SU-DHL-6 (cell line): ENCODE data around the gene ITLN1.

Experiments used
- H2AFZ ChIP-seq: fragments of 200-600 bp; sonication (generic); 2 replicates; pipeline ENCODE4 v1.6.1; 2014; ENCODE audit warnings: low read depth, mild to moderate bottlenecking, moderate library complexity, mixed read lengths, antibody characterized with exemption, low read length; ENCODE audit not compliant: severe bottlenecking
- H3F3A ChIP-seq: fragments of 200-600 bp; shearing (Covaris generic); 2 replicates; pipeline ENCODE4 v1.6.0; 2016; ENCODE audit warnings: antibody characterized with exemption, mild to moderate bottlenecking; ENCODE audit not compliant: insufficient read depth
- H3K27ac ChIP-seq: fragments of 200-600 bp; sonication (generic); 2 replicates; pipeline ENCODE4 v1.5.1; 2016; ENCODE audit warnings: low read depth, mild to moderate bottlenecking, low read length, moderate library complexity, mixed read lengths
- H3K27me3 ChIP-seq: fragments of 200-600 bp; sonication (generic), shearing (Covaris generic); 2 replicates; pipeline ENCODE4 v1.6.0; 2014; ENCODE audit warnings: mild to moderate bottlenecking, low read length
- H3K36me3 ChIP-seq: fragments of 200-600 bp; sonication (generic); 2 replicates; pipeline ENCODE4 v1.6.1; 2014; ENCODE audit warnings: mild to moderate bottlenecking, low read length, mixed read lengths
- H3K4me2 ChIP-seq: fragments of 300-600, 200-600 bp; shearing (Covaris generic), sonication (generic); 2 replicates; pipeline ENCODE4 v1.6.0; 2014; ENCODE audit warnings: low read length, low read depth, mild to moderate bottlenecking; ENCODE audit not compliant: poor library complexity, severe bottlenecking
- H3K4me3 ChIP-seq: fragments of 200-600 bp; sonication (generic); 2 replicates; pipeline ENCODE4 v1.5.1; 2014; ENCODE audit warnings: antibody characterized with exemption, low read length, mild to moderate bottlenecking, mixed read lengths; ENCODE audit not compliant: insufficient read depth, poor library complexity, severe bottlenecking
- H3K79me2 ChIP-seq: fragments of 200-600 bp; sonication (generic); 2 replicates; pipeline ENCODE4 v1.6.1; 2014; ENCODE audit warnings: mild to moderate bottlenecking, low read length, moderate library complexity; ENCODE audit not compliant: insufficient read depth
- H3K9ac ChIP-seq: fragments of 200-600 bp; sonication (generic); 2 replicates; pipeline ENCODE4 v1.7.0; 2014; ENCODE audit warnings: mild to moderate bottlenecking, low read length
- H3K9me2 ChIP-seq: fragments of 200-600 bp; sonication (generic); replicated peaks from 2 replicates; pipeline ENCODE4 v1.6.1; 2014; ENCODE audit warnings: low read length; ENCODE audit not compliant: insufficient read depth
- H3K9me3 ChIP-seq: fragments of 200-600 bp; sonication (generic); 2 replicates; pipeline ENCODE4 v1.6.1; 2014; ENCODE audit warnings: low read length, mixed read lengths; ENCODE audit not compliant: insufficient read depth
- H4K20me1 ChIP-seq: fragments of 200-600 bp; sonication (generic); 2 replicates; pipeline ENCODE4 v1.6.1; 2014; ENCODE audit warnings: low read depth, mild to moderate bottlenecking, antibody characterized with exemption, low read length, moderate library complexity, mixed read lengths
- EZH2phosphoT487 ChIP-seq: fragments of 200-600 bp; sonication (generic), shearing (Covaris generic); conservative IDR thresholded peaks from 2 replicates; pipeline ENCODE4 v1.6.1; 2018; ENCODE audit warnings: mild to moderate bottlenecking, antibody characterized with exemption, low read length, moderate library complexity, mixed read lengths
- TF ChIP-seq, protein P1 (sequence below): fragments of 200-600 bp; sonication (generic); IDR thresholded peaks from one replicate; pipeline ENCODE4 v1.5.1; 2017; ENCODE audit warnings: antibody characterized with exemption, mild to moderate bottlenecking, low read length, moderate library complexity; ENCODE audit not compliant: insufficient read depth, poor library complexity, severe bottlenecking

Gene ITLN1

DNA sequence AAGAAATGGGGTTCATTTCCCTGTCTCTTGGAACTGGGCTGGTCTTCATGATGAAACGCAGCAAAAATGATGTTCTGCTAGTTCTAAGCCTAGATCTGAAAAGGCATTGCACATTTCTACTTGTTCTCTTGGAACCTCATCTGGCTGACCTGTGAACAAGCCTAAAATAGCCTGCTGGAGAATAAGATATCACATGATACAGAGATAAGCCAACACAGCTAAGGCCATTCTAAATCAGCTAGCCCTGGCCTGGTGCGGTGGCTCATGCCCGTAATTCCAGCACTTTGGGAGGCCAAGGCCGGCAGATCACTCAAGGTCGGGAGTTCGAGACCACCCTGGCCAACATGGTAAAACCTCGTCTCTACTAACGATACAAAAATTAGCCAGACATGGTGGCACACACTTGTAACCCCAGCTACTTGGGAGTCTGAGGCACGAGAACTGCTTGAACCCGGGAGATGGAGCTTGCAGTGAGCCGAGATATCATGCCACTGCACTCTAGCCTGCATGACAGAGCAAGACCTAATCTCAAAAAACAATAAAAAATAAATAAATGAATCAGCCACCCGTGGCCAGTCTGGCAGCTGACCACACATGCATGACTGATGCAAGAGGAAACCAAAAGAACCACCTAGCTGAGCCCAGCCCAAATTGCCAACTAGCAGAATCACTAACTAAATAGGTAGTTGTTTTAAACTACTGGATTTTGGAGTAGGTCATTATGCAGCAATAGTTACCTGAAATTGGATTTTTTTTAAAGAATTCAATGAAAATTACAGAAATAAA lies 40.3 kb downstream of the ITLN1 start:
- TF ChIP-seq EZH2phosphoT487 = no peak
- TF ChIP-seq, protein P1, sequence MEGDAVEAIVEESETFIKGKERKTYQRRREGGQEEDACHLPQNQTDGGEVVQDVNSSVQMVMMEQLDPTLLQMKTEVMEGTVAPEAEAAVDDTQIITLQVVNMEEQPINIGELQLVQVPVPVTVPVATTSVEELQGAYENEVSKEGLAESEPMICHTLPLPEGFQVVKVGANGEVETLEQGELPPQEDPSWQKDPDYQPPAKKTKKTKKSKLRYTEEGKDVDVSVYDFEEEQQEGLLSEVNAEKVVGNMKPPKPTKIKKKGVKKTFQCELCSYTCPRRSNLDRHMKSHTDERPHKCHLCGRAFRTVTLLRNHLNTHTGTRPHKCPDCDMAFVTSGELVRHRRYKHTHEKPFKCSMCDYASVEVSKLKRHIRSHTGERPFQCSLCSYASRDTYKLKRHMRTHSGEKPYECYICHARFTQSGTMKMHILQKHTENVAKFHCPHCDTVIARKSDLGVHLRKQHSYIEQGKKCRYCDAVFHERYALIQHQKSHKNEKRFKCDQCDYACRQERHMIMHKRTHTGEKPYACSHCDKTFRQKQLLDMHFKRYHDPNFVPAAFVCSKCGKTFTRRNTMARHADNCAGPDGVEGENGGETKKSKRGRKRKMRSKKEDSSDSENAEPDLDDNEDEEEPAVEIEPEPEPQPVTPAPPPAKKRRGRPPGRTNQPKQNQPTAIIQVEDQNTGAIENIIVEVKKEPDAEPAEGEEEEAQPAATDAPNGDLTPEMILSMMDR = no peak
- Histone ChIP-seq H3K79me2 (no peaks in the 10 kb centered on the region), H3K4me3 (no peak overlapping the region), H4K20me1 (no peaks in the 10 kb centered on the region), H3K9me3 (no peaks in the 10 kb centered on the region), H2AFZ (no peak overlapping the region), H3K9ac (no peak overlapping the region), H3K27me3 (no peaks in the 10 kb centered on the region), H3K36me3 (no peaks in the 10 kb centered on the region), H3K27ac (no peak overlapping the region), H3F3A (no peaks in the 10 kb centered on the region), H3K9me2 (no peaks in the 10 kb centered on the region), H3K4me2 (no peak overlapping the region)

GRCh38 chr1:160841079-160841478 lies 43.9 kb downstream of the ITLN1 start:
- Histone ChIP-seq H3K27me3 (no peaks in the 10 kb centered on the region), H4K20me1 (no peaks in the 10 kb centered on the region), H3K4me3 (no peak overlapping the region), H3K4me2 (no peak overlapping the region), H3K9me2 (no peaks in the 10 kb centered on the region), H3K36me3 (no peaks in the 10 kb centered on the region), H3K79me2 (no peaks in the 10 kb centered on the region), H3K27ac (no peak overlapping the region), H3K9ac (no peak overlapping the region), H2AFZ (no peak overlapping the region), H3K9me3 (no peaks in the 10 kb centered on the region), H3F3A (no peaks in the 10 kb centered on the region; the same call in 1 of the 2 replicates)
- TF ChIP-seq, protein P1 = no peak
- no peak for TF ChIP-seq EZH2phosphoT487

GRCh38 chr1:160839746-160840145 lies 45.2 kb downstream of the ITLN1 start:
- Histone ChIP-seq H3K9me3 (no peaks in the 10 kb centered on the region), H3K4me2 (no peak overlapping the region), H3K4me3 (no peak overlapping the region), H3K9me2 (no peaks in the 10 kb centered on the region), H3K27ac (no peak overlapping the region), H3F3A (no peaks in the 10 kb centered on the region; the same call in 1 of the 2 replicates), H3K79me2 (no peaks in the 10 kb centered on the region), H2AFZ (no peak overlapping the region), H4K20me1 (no peaks in the 10 kb centered on the region), H3K36me3 (no peaks in the 10 kb centered on the region), H3K9ac (no peak overlapping the region), H3K27me3 (no peaks in the 10 kb centered on the region)
- no peak for TF ChIP-seq EZH2phosphoT487
- TF ChIP-seq, protein P1 = no peak
